Uterus (tissue), 4 donors: Measurements from ENCODE around the gene SPA17. TPM values are rescaled to one million over a fixed set of nuclear protein-coding genes. Genes with fewer than 3 reads are reported as not detected.

ENCODE experiments used
- DNase-seq, 2 donors: peaks; one replicate each; pipeline ENCODE4 v3.0.0-alpha.2; 2019 to 2020
- H3K27ac ChIP-seq, 2 donors: fragments of 200-600 bp; sonication (generic); 1 replicate in 1 of 2; 2 replicates in 1 of 2; pipeline ENCODE4 v1.5.1; 2016 to 2018
- H3K27me3 ChIP-seq, 2 donors: fragments of 200-600 bp; sonication (generic); one replicate each; pipeline ENCODE4 v1.5.1; 2018 to 2019; ENCODE audit warnings: control low read depth in 1 of 2
- H3K36me3 ChIP-seq, 2 donors: fragments of 200-600 bp; sonication (generic); one replicate each; pipeline ENCODE4 v1.5.1; 2019; ENCODE audit warnings: control low read depth in 1 of 2
- H3K4me1 ChIP-seq, 2 donors: fragments of 200-600 bp; sonication (generic); one replicate each; pipeline ENCODE4 v1.5.1; 2018 to 2019; ENCODE audit warnings: control low read depth in 1 of 2
- H3K4me3 ChIP-seq, 2 donors: fragments of 200-600 bp; sonication (generic); 1 replicate in 1 of 2; 2 replicates in 1 of 2; pipeline ENCODE4 v1.5.1; 2018 to 2019; ENCODE audit warnings: mild to moderate bottlenecking in 1 of 2
- H3K9me3 ChIP-seq, 2 donors: fragments of 200-600 bp; sonication (generic); one replicate each; pipeline ENCODE4 v1.5.1; 2019; ENCODE audit warnings: control low read depth in 1 of 2
- CTCF ChIP-seq, 4 experiments: fragments of 200-600 bp in 2 of 4; fragments of 450-650 bp in 2 of 4; sonication (generic) in 2 of 4; IDR thresholded peaks; one replicate each; pipeline ENCODE4 v1.5.1; 2016 to 2019; ENCODE audit warnings: antibody characterized with exemption in 4 of 4, mild to moderate bottlenecking in 2 of 4, moderate library complexity in 1 of 4
- POLR2A ChIP-seq, 2 donors: fragments of 450-650 bp; IDR thresholded peaks; one replicate each; pipeline ENCODE4 v1.6.1; 2016; ENCODE audit warnings: antibody characterized with exemption in 2 of 2, mild to moderate bottlenecking in 1 of 2, moderate library complexity in 1 of 2
- intact Hi-C: fragments of 100-400 bp; cut with DNase I; formaldehyde crosslinking; loops from one replicate; pipeline ENCODE4 v1.15.1; 2023; ENCODE audit warnings: low total_unique reads
- total RNA-seq, 4 donors: library from RNA; depleted of rRNA in 3 of 4; stranded (reverse); fragments of >200 nt in 3 of 4; gene quantifications; one replicate each; pipeline versions ENCODE4 v1.1.0 to v1.2.4, GENCODE V29; 2014 to 2023
- donor health status: DM: yes; HTN: yes; CAD: no.

SPA17 gene
- 1 to 10 TPM in 3 of 4 donors, under 1 TPM in 1; 0.51 to 9.0 (median 2.7) TPM for total RNA-seq

- Histone ChIP-seq H3K9me3 (no peaks in the 10 kb centered on the region), H3K27ac (peak within 1 kb of the TSS; percentile 80 to 83), H3K4me1 (peaks cover 0 to 5% of the 10 kb centered on the region in 2 donors), H3K36me3 (no peaks in the 10 kb centered on the region), H3K27me3 (no peaks in the 10 kb centered on the region), H3K4me3 (peak within 1 kb of the TSS; percentile 58 to 62)
- DNase-seq = peak; percentile 93 to 94
- TF ChIP-seq POLR2A (IDR thresholded peaks at IDR 0.05) = peak; percentile 37 to 59
- TF ChIP-seq CTCF (IDR thresholded peaks at IDR 0.05) = peak in 1 of 4 experiments; percentile 11
- intact Hi-C loops = no loop called here
Observed at GRCh38 chr11:124673333-124674167, at the start of gene SPA17, which contains the start of gene SIAE. TSS of gene SPA17 (plus strand) at chr11:124673904. CDS start at chr11:124675265, 1,361 bp downstream. TSS of gene SIAE (minus strand) at chr11:124673739. CDS start at chr11:124673708, 31 bp downstream.

- H3K9me3 ChIP-seq = no peaks in the 10 kb centered on the region
- H3K27ac ChIP-seq = no peak overlapping the region
- DNase-seq = no peak
- no peak for TF ChIP-seq CTCF (IDR thresholded peaks at IDR 0.05)
- TF ChIP-seq POLR2A (IDR thresholded peaks at IDR 0.05) = no peak
- H3K27me3 ChIP-seq = no peaks in the 10 kb centered on the region
- no peak overlapping the region for H3K4me3 ChIP-seq
- no peaks in the 10 kb centered on the region for H3K36me3 ChIP-seq
- H3K4me1 ChIP-seq = no peaks in the 10 kb centered on the region
- intact Hi-C loops = no loop called here
Observed at GRCh38 chr11:124625504-124626168, 48.1 kb upstream of the SPA17 start.

- no peaks in the 10 kb centered on the region for H3K27me3 ChIP-seq
- no peaks in the 10 kb centered on the region for H3K36me3 ChIP-seq
- H3K4me1 ChIP-seq = no peaks in the 10 kb centered on the region
- no peaks in the 10 kb centered on the region for H3K9me3 ChIP-seq
- no peak overlapping the region for H3K4me3 ChIP-seq
- intact Hi-C loops = no loop called here
- no peak for TF ChIP-seq CTCF (IDR thresholded peaks at IDR 0.05)
- TF ChIP-seq POLR2A (IDR thresholded peaks at IDR 0.05) = no peak
- DNase-seq = no peak
- H3K27ac ChIP-seq = no peak overlapping the region
Observed at GRCh38 chr11:124627546-124627945, 46.2 kb upstream of the SPA17 start.

DNA sequence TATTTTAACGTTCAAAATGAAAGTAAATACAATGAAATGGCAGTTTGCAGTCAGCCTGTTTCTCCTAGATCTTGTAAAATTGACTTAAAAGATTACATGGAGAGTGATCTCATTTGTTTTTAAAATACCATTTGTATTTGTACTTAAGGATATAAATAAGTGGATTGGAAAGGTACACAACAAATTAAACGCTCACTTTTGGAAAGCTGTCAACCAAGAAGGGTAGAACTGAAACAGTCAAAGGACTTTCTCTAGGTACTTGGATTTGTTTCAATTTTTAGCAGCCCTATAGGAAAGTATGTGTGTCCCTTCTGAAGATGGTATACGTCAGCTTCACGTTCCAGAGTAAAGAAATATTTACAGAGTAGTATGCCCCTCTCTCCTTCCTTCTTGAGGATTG, 43.7 kb upstream of the SPA17 start:
- Histone ChIP-seq H3K36me3 (no peaks in the 10 kb centered on the region), H3K9me3 (no peaks in the 10 kb centered on the region)

More for the DNA sequence above, 43.7 kb upstream of the SPA17 start:
- Histone ChIP-seq H3K27me3 (no peaks in the 10 kb centered on the region), H3K4me1 (no peaks in the 10 kb centered on the region), H3K4me3 (no peak overlapping the region), H3K27ac (no peak overlapping the region)
- intact Hi-C loops = no loop called here
- no peak for TF ChIP-seq CTCF (IDR thresholded peaks at IDR 0.05)
- TF ChIP-seq POLR2A (IDR thresholded peaks at IDR 0.05) = no peak
- no peak for DNase-seq
